ENCODE data around the gene ZHX3.

The ZHX3 gene

DNA sequence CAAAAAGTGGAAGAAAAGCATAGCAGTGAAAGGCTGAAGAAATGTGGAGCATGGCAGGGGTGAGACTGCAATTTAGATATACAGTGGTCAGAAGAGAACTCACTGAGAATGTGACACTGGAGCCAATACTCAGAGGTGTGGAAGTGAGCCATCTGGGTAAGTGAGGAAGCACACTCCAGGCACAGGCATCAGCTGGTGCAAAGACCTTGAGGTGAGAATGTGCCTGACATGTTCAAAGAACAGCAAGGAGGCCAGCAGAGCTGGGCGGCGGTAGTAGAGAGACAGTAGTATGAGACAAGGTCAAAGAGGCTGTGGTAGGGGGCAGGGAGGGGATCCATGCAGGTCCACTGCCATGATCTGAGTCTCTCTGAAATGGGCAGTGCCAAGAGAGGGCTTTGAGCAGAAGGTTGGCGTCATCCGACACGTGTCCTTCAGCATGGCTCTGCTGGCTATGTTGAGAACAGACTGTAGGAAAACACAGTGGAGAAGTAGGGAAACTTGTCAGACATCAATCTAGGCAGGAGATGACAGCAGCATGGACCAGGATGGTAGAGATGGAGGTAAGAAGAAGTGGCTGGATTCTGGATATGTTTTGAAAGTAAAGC is 95.8 kb downstream of the ZHX3 start:
- no peak for DNase-seq

DNA sequence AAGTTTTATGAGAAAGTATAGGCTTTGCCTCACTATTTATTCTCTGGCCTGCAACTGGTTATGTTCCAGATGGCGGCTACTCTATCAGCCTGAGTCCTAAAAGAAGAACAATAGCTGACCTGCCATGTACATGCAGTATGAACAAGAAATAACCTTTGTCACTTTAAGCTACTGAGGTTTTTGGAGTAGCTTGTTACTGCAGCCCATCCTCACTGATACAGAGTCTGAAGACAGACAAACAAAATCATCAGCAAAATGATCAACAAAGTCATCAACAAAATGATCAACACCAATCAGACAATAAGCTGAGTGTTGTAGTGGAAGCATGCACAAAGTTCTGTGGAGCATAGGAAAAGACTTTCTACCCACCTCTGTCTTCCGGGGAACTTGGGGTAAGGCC is 97.7 kb downstream of the ZHX3 start:
- no peak for DNase-seq

DNA sequence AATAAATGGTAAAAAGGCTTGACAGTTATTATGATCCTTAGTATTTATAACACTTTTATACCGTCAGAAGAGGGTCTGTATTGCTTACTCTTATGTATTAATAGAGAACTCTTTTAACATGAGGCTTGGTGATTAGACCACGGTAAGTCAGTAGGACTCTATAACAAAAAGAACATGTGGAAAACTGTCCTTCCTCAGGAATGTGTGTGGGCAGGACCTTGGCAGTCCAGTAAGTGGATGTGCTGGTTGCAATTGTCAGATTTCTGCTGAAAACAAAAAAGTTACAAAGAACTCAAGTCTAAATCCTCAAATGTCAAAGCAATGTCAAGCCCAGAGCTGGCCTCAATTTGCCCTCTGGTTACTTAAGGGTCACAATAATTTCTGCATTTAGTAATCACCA is 99.1 kb downstream of the ZHX3 start:
- no peak for DNase-seq

DNA sequence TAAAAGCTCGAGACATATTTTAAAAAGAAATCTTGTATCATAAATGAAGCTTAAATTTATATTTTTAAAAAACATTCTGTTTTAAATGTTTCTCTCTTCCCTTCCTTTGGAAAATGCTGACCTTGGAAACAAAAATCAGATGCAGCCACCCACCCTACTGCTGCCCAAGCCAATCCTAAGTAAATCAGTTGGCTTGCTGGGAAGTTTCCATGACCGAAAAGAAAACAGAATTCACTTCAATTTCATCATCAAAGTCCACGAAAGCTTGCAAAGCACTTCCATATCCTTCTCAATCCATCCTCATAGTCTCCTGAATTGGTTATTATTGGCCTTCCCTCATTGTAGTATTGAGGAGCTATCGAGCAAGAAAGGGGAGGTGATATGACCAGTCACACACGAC is 100.1 kb downstream of the ZHX3 start:
- DNase-seq = no peak

DNA sequence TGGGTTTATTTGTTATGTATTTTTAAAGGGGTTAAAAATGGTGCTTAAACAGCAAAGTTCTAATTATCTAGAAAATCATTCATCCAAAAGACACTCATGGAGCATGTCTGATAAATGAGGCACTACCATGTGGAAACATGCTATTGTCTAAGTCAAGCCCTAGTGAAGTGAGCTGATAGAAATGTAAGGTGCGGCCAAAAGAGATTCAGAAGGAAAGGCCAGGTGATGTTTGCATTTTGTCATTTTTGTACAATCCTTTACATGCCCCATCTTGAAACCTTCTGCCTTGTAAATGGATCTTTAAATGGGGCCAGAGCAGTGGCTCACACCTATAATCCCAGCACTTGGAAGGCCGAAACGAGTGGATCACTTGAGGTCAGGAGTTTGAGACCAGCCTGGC is 102.9 kb downstream of the ZHX3 start:
- no peak for DNase-seq

DNA sequence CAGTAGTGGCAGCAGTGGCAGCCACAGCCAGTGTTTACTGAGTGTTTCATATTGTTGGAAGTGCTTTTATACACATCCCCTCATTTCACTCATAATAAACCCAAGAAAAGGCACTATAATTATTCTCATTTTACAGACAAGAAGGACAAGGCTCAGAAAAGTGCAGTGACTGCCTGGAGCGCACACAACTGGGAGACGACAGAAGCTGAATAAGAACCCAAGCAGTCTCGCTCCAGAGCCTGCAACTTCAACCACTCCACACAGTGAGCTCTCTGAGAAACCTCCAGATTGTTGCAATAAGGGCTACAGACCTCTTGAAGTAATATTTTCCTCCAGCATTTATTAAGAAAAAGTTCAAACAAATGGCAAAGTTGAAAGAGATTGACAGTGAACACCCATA is 103.3 kb downstream of the ZHX3 start:
- no peak for DNase-seq

DNA sequence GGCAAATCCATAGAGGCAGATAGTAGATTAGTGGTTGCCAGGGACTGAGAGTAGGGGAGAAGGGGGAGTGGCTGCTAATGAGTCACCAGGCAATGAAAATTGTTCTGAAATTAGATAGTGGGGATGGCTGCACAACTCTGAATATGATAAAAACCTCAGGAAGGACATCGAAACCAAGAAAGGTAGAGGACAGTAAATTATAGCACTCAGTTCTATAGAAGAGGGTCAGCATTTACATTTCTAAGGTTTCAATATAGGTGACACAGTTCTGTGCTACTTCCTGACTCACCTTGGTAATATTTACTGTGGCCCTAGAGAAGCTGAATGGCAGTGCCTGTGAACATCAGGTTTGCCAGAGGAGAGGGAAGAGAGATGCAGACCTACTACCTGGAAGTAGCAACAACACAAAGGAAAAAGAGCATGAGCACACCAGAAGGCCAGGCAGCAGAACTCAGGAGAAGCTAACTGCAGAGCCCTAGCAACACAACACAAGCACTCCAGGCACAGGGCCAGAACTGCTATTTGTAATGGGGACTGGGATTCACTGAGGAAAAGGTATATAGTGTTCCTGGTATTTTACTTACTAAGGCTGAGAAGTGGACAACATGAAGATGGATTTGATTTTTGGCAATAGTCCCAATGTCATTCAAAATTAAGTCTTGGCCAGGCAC is 104.2 kb downstream of the ZHX3 start:
- DNase-seq = no peak

DNA sequence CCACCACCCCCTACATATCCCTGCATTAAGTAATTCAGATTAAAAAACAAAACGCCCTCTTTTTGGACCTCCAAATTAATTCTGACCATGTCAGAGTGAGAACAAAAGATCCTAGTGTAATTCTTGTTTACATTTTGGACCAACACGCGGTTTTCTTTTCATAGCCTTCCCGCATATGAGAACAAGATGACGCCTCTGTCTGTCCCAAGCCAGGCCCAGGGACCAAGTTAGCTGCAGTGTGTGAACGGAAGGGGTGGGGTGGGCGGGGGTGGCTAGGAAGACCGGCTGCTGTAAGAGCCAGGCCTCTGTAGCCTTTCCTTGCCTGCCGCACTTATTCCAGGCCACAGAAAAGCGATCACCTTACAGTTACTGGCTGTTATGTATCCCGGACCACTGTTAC is 112.2 kb downstream of the ZHX3 start:
- DNase-seq = no peak

DNA sequence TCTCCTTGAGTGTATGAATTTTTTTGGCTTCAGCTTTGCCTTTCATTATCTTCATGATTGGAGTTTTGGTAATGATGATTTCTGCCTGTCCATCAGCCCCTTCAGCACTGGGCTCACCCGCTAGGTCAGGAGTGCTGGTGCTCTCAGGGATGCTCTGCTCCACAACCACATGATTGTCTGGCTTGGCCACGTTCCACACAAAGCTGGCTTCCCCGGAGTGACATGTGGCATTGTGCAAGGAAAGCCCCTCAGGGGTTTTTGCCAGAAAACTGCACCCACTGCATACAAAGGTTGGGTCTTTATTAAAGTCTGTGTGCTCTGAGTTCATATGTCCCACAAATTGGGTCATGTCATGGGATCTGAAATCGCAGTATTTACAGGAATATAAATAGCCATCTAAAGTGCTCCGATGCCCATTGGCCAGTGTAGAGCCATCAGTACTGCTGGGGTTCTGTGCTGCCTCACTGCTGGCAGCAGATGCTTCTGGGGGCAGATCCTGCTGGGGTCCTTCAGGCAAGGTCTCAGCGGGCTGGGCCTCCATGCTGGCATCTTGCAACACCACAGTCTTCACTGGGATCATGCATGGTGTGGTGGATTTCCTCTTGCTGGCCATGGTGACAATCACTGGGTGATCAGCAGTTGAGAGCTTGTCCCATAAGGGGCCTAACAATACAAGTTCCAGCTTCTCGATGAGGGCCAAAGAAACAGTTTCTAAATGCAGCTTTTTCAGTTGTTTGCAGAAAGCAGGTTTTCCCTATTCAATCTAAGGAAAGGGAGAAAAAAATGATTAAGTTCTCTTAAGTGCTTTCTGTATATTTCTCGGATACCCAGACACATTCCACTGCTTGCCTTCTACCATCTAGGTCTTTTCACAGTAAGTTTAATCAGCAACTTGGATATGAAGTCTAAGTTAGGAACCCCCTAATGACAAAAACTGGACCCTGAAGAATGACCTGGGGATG is 112.9 kb downstream of the ZHX3 start:
- DNase-seq = no peak

DNA sequence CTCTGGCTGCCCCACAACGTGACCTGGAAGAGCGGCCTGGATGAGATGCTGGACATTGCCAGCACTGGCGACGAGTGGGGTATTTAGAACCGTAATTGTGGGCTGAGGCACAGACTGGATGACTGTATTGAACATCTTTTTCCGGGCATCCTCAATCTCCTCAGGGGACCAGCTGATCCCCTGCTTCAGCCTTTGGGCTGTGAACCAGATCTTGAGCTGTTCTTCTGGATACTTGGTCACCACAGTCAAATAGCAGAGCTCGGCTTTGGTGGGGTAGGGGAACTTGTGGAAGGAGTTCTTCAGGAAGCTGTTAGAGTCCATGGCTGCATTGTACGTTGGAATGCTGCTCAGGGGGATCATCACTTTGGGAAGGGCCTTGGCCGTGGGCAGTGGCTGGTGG is 113.9 kb downstream of the ZHX3 start:
- no peak for DNase-seq

DNA sequence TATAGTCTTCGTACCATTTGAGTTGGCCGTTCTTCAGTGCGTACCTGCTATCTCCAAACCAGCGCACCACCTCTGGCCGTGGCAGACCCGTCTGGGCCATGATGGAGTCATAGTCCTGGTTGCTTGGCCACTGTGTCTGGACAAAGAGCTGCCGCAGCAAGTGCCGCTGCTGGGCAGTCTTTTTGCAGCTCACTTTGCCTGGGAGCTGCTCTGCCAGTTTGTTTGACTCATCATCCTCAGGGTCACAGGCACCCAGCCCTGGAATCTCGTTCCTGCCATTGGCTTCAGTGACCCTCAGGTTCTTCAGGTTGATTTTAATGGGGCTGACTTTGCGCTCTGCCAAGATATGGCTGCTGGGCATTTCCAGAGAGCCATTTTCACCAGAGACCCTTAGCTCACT is 115.1 kb downstream of the ZHX3 start:
- DNase-seq = no peak

DNA sequence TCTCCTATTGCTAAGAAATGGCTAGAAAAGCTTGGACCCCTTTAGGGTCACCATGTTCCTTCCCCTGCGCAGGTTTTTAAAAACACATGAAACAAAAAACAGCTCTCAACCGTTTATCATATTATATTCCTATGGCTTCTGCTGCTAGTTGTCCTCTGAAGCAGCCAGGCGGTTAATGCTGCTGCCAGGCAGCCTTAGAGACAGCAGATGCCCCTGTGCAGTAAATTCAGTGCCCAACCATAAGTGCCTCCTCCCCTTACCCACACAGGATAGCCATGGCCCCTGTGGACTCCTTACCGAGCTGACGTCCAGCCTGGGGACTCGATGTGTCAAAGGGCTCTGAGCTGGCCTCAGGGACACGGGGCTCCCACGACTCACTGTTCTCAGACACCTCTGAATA is 115.8 kb downstream of the ZHX3 start:
- DNase-seq = no peak

DNA sequence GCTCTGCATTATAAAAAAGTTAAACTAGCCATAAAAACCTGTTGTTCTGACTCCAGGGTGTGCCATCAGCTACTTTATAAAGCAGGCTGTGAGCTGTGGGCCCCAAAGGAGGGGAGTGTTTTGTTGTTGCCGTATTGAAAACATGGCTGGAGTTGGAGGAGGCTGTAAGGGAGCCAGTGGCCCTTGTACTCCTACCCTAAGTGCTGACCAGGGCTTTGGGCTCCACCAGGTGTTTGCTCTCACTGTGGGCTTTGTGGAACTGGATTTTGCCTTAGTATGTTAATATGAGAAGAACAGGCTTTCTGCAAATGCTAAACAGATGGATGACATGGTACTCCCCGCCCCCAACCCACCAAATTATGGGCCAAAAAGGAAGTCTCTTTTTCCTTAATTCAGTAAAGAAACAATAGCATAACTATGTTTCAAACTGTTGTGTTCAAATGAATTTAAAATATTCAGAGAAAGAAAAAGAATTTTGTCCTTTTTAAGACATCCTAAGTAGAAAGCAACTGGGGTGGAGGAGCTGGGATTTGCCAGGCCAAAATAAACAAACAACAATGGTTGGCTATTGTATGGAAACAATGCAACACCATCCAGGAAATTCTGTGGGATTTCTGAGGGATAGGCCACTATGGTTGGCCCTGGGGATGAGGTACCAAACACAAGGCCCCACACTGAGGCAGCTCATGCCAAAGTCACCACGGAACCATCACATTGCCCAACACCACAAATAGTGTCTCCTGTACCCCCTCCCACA is 116.9 kb downstream of the ZHX3 start:
- no peak for DNase-seq

DNA sequence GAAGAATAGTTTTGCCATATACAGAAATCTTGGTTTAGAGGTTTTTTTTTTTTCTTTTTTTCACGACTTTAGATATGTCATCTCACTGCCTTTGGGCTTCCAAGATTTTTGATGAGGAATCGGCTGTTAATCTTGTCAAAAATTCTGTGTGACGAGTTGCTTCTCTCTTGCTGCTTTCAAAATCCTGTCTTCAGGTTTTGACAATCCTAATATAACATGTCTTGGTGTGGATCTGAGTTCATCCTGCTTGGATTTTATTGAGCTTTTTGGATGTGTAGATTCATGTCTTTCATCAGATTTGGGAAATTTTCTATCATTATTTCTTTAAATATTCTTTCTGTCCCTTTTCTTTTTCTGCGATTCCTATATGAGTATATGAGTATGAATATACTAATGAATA is 119.1 kb downstream of the ZHX3 start:
- no peak for DNase-seq

DNA sequence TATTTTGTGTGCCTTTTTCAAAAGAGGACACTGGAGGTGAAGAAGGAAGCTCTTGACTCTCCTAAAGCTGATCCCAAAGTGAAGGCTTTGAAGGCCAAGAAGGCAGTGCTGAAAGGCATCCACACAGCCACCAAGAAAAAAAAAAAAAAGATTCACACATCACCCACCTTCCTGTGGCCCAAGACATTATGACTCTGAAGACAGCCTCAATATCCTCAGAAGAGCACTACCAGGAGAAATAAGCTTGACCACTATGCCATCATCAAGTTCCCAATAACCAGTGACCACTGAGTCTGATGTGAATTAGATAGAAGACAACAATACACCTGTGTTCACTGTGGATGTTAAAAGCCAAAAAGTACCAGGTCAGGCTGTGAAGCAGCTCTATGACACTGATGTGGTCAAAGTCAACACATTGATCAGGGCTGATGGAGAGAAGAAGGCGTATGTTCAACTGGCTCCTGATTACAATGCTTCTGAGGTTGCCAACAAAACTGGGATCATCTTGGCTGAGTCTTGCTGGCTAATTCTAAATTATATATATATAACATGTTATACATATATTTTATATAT is 120.8 kb downstream of the ZHX3 start:
- DNase-seq = no peak

DNA sequence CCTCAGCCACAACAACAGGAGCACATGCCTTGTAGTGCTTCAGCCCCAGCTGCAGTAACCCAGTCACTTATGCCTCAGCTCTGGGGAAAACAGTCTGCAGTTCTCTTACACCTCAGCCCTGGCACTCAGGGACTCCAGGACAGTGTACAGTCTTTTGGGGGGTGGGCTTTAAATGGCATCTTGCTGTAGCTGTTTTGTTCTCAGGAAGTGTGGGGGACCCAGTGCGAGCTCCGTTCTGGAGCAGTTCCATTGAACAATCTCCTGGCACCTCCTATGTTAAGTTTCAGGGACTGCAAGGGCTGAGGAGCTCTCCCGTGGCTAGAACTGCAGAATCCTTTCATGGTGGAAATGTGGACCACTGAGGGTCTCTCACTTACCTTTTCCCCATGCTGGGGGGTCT is 125.0 kb downstream of the ZHX3 start:
- DNase-seq = no peak

DNA sequence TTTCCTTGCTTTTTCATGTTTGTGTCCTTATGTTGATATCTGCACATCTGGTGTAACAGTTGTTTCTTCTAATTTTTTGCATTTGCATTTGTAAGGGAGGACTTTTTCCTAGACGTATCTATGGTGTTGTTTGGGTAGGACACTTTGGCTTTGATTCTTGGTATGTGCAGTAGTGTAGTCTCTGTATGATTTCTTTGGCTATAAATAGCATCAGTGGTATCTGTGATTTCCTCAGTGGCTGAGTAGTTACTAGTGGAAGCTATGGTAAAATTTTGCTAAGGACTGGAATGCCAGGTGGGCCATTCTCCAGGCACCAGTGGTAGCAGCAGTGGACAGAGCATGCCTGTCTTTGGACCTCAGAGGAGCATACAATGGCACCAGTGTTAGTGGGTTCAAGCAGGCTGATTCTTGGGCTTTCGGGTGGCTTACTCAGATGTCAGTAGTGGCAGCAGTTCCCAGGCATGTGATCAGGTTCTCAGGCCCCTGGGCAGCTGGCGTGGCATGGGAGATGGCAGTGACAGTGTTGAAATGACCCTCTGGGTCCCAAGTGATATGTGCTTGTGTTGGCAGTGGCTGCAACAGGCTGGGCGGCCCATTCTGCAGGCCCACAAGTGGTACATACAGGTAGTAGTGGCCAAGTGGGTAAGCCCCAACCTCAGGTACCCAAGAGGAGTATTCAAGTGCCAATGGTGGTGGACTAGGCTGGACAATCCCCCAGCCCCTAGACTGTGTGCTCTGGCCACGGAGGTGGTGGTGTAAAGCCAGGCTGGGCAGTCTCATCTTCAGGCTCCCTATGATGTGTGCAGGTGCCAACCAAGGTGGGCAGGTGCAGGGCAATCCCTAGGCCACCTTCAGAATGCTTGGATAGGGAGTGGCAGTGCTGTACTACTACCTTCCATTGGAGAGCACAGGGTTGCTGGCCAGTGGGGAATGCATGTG is 125.7 kb downstream of the ZHX3 start:
- no peak for DNase-seq

DNA sequence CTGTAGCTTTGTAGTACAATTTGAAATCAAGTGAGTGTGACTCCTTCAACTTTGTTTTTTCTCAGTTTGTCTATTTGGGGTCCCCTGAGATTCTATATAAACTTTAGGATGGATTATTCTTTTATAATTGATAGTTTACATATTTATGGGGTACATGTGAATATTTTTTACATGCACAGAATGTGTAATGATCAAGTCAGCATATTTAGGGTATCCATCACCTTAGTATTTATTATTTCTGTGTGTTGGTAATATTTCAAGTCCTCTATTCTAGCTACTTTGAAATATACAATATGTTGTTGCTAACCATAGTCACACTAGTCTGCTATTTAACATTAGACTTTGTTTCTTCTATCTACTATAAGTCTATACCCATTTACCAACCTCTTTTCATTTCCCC is 129.9 kb downstream of the ZHX3 start:
- DNase-seq = no peak

DNA sequence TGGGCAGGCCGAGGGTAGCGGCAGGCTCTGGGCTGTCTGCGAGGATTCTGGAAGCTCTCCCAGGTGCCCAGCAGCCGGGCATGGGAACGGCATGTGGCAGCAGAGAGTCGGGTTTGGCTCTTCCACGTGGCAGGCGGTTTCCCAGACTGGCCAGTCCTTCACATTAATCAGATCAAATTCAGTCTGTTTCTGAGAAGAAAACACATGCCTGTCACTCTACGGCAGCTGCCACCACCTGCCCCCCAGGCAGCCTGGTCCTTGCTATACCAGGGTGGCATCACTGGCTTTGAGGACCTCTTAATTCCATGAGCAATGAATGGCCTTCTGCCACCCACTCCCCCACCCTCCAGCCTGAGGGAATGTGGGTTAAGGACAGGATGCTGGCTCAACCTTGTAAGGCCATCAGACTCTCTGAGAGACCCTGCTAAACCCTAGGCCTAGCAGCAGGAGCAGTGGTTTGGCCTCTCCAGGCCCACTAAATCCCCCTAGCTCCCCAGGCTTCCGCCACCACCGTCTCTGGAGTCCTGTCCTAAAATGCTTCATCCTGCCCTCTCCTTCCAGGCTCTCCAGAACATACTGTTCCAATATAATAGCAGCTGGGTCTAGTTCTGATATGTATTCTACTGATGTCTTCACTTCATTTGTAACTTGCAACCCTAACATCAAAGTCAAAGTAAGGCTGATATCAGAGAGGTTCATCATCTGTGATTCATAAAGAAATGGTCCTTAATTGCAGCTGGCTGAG is 132.3 kb downstream of the ZHX3 start:
- no peak for DNase-seq

DNA sequence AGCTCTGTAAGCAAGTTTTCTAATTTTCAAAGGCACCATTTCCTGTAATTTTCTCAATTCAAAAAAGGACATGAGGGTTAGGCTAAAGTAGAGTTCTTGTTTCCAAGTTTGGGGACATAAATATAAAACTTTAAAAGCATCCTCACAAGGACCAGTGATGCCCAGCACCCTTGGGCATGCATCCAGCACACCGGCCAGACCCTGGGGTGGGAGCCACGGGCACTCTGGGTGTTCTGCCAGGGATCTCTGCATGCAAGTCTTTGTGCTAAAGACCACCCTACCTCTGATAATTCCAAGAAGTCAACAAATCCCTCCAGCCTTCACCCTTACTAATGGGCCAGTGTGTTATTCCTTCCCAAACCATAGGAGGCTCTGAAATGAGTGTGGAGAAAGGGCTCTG is 133.7 kb downstream of the ZHX3 start:
- no peak for DNase-seq

DNA sequence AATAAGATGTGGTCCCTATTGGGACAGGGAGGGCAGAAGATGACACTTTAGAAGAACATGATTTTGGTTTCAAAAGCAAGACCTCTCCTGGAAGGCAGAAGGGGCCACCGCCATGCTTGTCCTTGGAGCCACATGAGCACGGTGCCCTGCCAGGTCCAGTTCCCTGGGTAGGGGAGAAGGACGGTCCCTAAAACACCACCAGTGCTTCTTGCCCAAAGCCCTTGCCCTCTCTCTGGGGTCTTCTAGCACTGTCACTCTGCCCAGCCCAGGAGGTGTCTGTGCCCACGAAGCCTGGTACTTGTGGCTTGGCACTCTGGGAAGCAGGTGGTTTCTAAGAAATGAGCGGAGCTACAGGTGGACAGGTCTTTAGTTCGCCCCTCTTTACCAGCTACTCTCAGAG is 134.1 kb downstream of the ZHX3 start:
- DNase-seq = no peak
